NCI-H2107 treated with DMSO at 0.1 percent for 48 hours (cell line): Measurements from ENCODE around the gene TBL3.
A peak's percentile ranks its signal among the peaks of the same experiment; 100 is the strongest.
"Not testable (repeated sequence)": the region's sequence is repeated elsewhere in the genome, so short reads cannot be mapped to it uniquely, and the experiment has no call there.

Experiments used
- DNase-seq: peaks from one replicate; lab custom pipeline; 2025; ENCODE audit not compliant: unreplicated experiment; lab: John Stamatoyannopoulos, UW

The TBL3 gene

GRCh38 chr16:1942810-1943726 is 28.8 kb upstream of the TBL3 start, which contains the start of gene MSRB1:
Gene MSRB1 (minus strand): TSS chr16:1943199. CDS start chr16:1943156, 43 bp downstream.
- DNase-seq: peak; percentile 96

- DNase-seq: no peak
Observed at GRCh38 chr16:1944612-1945199, 27.1 kb upstream of the TBL3 start.

- no peak for DNase-seq
Observed at GRCh38 chr16:1945559-1946391, 26.1 kb upstream of the TBL3 start.

- DNase-seq: no peak
Observed at GRCh38 chr16:1946495-1947368, 25.1 kb upstream of the TBL3 start.

- DNase-seq: no peak
Observed at GRCh38 chr16:1947369-1947670, 24.5 kb upstream of the TBL3 start.

- DNase-seq: no peak
Observed at GRCh38 chr16:1949507-1949906, 22.3 kb upstream of the TBL3 start.

- DNase-seq: no peak
Observed at GRCh38 chr16:1950047-1950446, 21.8 kb upstream of the TBL3 start.

- no peak for DNase-seq
Observed at GRCh38 chr16:1950559-1950958, 21.3 kb upstream of the TBL3 start.

GRCh38 chr16:1953734-1954133 is 18.1 kb upstream of the TBL3 start:
- no peak for DNase-seq

GRCh38 chr16:1957434-1958142 is 14.3 kb upstream of the TBL3 start:
- not testable (repeated sequence) for DNase-seq

- DNase-seq: not testable (repeated sequence)
Observed at GRCh38 chr16:1958143-1958491, 13.7 kb upstream of the TBL3 start.

- DNase-seq: no peak
Observed at GRCh38 chr16:1958715-1959268, 13.1 kb upstream of the TBL3 start.

- DNase-seq: peak; percentile 55
Observed at GRCh38 chr16:1959269-1960039, 12.4 kb upstream of the TBL3 start, which contains the start of gene NDUFB10. Gene NDUFB10 (plus strand): TSS chr16:1959538. CDS start chr16:1959625, 87 bp downstream.

GRCh38 chr16:1960665-1961630 is 10.9 kb upstream of the TBL3 start:
- peak; percentile 72 for DNase-seq

GRCh38 chr16:1961651-1962067 is 10.2 kb upstream of the TBL3 start:
- DNase-seq: no peak

- not testable (repeated sequence) for DNase-seq
Observed at GRCh38 chr16:1962161-1963153, 9.4 kb upstream of the TBL3 start.
